Body of pancreas (tissue), 4 donors: Measurements from ENCODE around the gene PRDM15.

Source experiments
- POLR2A ChIP-seq, 3 donors: fragments of 450-650 bp; IDR thresholded peaks; one replicate each; pipeline ENCODE4 v1.6.1; 2016; ENCODE audit warnings: antibody characterized with exemption in 3 of 3, mild to moderate bottlenecking in 2 of 3
- TF ChIP-seq, protein P1 (sequence below), 7 experiments: fragments of 450-650 bp in 4 of 7; fragments of 200-600 bp in 3 of 7; sonication (generic) in 3 of 7; IDR thresholded peaks; one replicate each; pipeline ENCODE4 v1.5.1; 2016 to 2019; ENCODE audit warnings: antibody characterized with exemption in 7 of 7

DNA sequence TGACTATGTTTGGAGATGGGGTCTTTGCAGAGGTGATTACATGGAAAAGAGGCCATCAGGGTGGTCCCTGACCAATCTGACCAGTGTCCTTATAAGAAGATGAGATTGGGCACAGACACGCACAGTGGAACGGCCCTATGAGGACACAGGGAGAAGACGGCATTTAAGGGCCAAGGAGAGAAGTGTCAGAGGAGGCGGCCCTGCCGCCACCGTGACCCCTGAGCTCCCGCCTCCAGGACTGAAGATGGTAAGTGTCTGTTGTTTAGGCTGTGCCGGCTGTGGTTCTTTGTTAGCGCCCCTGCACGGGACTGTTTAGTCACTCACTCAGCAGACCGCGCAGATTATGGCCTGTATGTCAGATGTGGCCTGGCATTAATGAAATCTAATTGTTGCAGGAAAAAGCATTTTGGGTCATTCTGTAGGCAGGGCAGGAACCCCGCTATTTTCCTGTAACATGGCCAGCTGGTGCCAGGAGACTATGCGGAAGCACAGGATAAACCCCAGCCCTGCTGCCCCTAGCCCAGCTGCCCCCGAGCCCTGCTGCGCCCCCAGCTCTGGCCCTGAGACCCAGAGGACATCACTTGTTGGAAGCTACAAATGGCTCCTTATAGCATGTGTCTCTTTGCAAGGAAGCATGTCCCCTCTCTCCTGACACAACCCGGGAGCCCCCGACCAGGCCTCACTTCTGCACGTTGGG is 58.6 kb downstream of the PRDM15 start:
- TF ChIP-seq, protein P1, sequence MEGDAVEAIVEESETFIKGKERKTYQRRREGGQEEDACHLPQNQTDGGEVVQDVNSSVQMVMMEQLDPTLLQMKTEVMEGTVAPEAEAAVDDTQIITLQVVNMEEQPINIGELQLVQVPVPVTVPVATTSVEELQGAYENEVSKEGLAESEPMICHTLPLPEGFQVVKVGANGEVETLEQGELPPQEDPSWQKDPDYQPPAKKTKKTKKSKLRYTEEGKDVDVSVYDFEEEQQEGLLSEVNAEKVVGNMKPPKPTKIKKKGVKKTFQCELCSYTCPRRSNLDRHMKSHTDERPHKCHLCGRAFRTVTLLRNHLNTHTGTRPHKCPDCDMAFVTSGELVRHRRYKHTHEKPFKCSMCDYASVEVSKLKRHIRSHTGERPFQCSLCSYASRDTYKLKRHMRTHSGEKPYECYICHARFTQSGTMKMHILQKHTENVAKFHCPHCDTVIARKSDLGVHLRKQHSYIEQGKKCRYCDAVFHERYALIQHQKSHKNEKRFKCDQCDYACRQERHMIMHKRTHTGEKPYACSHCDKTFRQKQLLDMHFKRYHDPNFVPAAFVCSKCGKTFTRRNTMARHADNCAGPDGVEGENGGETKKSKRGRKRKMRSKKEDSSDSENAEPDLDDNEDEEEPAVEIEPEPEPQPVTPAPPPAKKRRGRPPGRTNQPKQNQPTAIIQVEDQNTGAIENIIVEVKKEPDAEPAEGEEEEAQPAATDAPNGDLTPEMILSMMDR (IDR thresholded peaks at IDR 0.05), result no peak
- no peak for TF ChIP-seq POLR2A (IDR thresholded peaks at IDR 0.05)
